ENCODE measurements around the gene PRM3. TPM values are rescaled to one million over a fixed set of nuclear protein-coding genes. Genes with fewer than 3 reads are reported as not detected.

PRM3 gene
- total RNA-seq, 1 experiment from 2014 or later = not detected

DNA sequence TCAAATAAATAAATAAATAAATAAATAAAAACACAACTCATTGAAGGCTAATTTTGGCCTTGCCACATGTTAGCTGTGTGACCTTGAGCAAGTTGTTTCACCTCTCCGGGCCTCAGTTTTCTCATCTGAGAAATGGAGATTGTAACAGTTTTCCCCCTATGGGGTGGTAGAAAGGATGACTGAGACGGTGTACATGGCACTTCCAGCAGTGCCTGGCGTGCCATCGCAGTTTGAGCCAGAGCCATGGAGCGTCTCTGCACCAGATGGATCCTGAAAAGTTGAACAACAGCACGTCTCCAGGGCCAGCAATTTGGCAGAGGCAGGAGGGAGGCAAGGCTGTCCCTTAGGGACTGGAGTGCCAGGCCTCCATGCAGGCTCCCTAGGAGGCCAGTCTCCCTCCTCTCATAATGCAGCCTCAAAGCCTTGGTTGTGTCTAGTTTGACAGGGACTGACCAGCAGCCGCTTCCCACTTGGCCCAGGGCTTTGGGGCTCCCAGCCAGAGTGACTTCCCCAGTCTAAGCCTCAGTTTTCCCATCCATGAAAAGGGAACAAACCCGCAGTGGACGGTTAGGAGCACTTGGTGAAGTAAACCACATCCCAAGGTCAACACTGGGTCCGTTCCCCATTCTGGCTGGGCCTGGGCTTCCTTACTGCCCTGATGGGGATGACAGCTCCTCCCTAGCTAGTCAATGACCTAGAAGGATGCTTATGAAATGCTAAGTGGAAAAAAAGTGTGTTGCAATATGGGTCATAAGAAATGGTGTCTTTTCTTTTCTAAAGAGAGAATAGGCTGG, 36.8 kb downstream of the PRM3 start:
- H3K4me1 Mint-ChIP-seq (ENCODE audit: low read depth, unreplicated experiment) = peaks cover 17% of the 10 kb centered on the region
- BruUV-seq (replicated peaks) = no TSS peak
- H3K36me3 Mint-ChIP-seq (ENCODE audit: insufficient read depth, unreplicated experiment) = no peaks in the 10 kb centered on the region
- H3K27ac Mint-ChIP-seq (ENCODE audit: unreplicated experiment) = no peak overlapping the region
- H3K4me3 Mint-ChIP-seq (ENCODE audit: low read depth, unreplicated experiment) = no peak overlapping the region
- intact Hi-C loops (cut with micrococcal nuclease; ENCODE audit: unreplicated experiment) = no loop called here
- no peaks in the 10 kb centered on the region for H3K9me3 Mint-ChIP-seq (ENCODE audit: low read depth, unreplicated experiment)
- no peak for DNase-seq
- TF ChIP-seq, protein P1, sequence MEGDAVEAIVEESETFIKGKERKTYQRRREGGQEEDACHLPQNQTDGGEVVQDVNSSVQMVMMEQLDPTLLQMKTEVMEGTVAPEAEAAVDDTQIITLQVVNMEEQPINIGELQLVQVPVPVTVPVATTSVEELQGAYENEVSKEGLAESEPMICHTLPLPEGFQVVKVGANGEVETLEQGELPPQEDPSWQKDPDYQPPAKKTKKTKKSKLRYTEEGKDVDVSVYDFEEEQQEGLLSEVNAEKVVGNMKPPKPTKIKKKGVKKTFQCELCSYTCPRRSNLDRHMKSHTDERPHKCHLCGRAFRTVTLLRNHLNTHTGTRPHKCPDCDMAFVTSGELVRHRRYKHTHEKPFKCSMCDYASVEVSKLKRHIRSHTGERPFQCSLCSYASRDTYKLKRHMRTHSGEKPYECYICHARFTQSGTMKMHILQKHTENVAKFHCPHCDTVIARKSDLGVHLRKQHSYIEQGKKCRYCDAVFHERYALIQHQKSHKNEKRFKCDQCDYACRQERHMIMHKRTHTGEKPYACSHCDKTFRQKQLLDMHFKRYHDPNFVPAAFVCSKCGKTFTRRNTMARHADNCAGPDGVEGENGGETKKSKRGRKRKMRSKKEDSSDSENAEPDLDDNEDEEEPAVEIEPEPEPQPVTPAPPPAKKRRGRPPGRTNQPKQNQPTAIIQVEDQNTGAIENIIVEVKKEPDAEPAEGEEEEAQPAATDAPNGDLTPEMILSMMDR (IDR thresholded peaks at IDR 0.05; ENCODE audit: unreplicated experiment) = no peak
- no peaks in the 10 kb centered on the region for H3K27me3 Mint-ChIP-seq (ENCODE audit: unreplicated experiment)
- CTCF ChIA-PET = interaction anchor here (0.7 kb wide), 1 partner anchor 206 kb away, joined by 4 read pairs; no protein-coding TSS in a partner anchor

DNA sequence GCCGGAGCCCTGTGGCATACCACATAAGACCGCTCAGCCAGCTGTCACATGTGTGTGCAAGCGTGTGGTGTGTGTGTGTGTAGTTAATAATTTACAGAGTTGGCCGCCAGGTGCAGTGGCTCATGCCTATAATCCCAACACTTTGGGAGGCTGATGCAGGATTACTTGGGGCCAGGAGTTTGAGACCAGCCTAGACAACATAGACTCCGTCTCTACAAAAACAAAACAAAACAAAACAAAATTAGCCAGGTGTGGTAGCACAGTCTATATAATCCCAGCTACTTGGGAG, 37.8 kb downstream of the PRM3 start:
- Mint-ChIP-seq H3K4me3 (ENCODE audit: low read depth, unreplicated experiment) (no peak overlapping the region), H3K4me1 (ENCODE audit: low read depth, unreplicated experiment) (peaks cover 17% of the 10 kb centered on the region), H3K36me3 (ENCODE audit: insufficient read depth, unreplicated experiment) (no peaks in the 10 kb centered on the region), H3K9me3 (ENCODE audit: low read depth, unreplicated experiment) (no peaks in the 10 kb centered on the region), H3K27ac (ENCODE audit: unreplicated experiment) (no peak overlapping the region), H3K27me3 (ENCODE audit: unreplicated experiment) (no peaks in the 10 kb centered on the region)
- DNase-seq = peak; percentile 45
- CTCF ChIA-PET = interaction anchor here (1.2 kb wide), 1 partner anchor 34 kb away, joined by 3 read pairs; no protein-coding TSS in a partner anchor
- TF ChIP-seq, protein P1 (IDR thresholded peaks at IDR 0.05; ENCODE audit: unreplicated experiment) = no peak
- BruUV-seq (replicated peaks) = no TSS peak
- intact Hi-C loops (cut with micrococcal nuclease; ENCODE audit: unreplicated experiment) = no loop called here

DNA sequence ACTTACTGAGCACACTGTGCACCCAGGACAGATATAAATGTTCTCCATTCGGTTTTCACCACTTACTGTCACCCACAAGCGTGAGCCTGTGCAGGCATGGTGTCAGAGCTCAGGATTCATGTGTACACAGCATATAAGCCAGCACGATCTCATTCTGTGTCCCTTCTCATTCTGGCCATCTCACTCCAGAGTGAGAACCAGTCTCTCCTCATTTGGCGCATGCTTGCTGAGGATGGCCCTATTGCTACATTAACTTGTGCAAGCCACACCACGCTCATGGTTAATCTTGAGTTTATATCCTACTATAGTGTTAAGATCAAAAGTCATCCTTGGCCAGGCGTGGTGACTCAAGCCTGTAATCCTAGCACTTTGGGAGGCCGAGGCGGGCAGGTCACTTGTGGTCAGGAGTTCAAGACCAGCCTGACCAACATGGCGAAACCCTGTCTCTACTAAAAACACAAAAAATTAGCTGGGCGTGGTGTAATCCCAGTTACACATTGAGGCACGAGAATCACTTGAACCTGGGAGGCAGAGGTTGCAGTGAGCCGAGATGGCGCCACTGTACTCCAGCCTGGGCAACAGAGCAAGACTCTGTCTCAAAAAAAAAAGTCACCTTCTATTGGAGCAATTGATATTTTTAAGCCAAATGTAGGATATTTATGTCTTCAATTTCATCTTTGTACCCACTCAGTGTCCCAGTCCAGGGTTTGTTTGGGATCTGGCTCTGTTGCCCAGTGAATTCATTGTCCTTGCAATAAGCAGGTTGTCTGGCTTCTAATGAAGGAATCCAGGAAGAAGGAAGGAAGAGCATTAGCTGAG, 38.3 kb downstream of the PRM3 start:
- Mint-ChIP-seq H3K4me1 (ENCODE audit: low read depth, unreplicated experiment) (peaks cover 20% of the 10 kb centered on the region), H3K36me3 (ENCODE audit: insufficient read depth, unreplicated experiment) (no peaks in the 10 kb centered on the region), H3K4me3 (ENCODE audit: low read depth, unreplicated experiment) (no peak overlapping the region), H3K27ac (ENCODE audit: unreplicated experiment) (no peak overlapping the region), H3K9me3 (ENCODE audit: low read depth, unreplicated experiment) (no peaks in the 10 kb centered on the region), H3K27me3 (ENCODE audit: unreplicated experiment) (no peaks in the 10 kb centered on the region)
- TF ChIP-seq, protein P1 (IDR thresholded peaks at IDR 0.05; ENCODE audit: unreplicated experiment) = no peak
- BruUV-seq (replicated peaks) = no TSS peak
- intact Hi-C loops (cut with micrococcal nuclease; ENCODE audit: unreplicated experiment) = no loop called here
- no peak for DNase-seq
- CTCF ChIA-PET = interaction anchor here (1.2 kb wide), 1 partner anchor 34 kb away, joined by 3 read pairs; no protein-coding TSS in a partner anchor

DNA sequence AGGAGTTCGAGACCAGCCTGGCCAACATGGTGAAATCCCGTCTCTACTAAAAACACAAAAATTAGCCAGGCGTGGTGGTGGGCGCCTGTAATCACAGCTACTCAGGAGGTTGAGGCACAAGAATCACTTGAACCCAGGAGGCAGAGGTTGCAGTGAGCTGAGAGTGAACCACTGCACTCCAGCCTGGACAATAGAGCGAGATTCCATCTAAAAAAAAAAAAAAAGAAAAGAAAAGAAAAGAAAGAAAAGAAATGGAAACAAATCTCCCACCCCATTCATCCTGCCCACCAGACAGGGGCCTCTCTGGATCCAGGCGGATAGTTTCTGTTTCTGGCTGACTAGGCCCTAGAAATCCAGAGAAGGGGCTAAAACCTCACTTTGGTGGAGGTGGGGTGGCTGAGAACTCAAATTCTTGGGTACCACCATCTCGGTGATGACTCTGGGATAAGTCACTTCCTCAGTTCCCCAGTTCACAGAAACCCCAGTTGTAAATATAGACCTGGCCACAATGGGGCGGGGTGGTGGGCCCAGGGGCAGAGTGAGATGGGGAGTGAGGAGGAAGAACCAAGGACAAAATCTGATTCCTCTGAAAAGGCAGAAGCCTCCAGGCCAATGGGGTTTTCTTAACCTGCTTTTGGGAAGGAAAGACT, 39.6 kb downstream of the PRM3 start:
- Mint-ChIP-seq H3K9me3 (ENCODE audit: low read depth, unreplicated experiment) (no peaks in the 10 kb centered on the region), H3K4me3 (ENCODE audit: low read depth, unreplicated experiment) (no peak overlapping the region), H3K4me1 (ENCODE audit: low read depth, unreplicated experiment) (peaks cover 24% of the 10 kb centered on the region), H3K27me3 (ENCODE audit: unreplicated experiment) (no peaks in the 10 kb centered on the region), H3K36me3 (ENCODE audit: insufficient read depth, unreplicated experiment) (no peaks in the 10 kb centered on the region), H3K27ac (ENCODE audit: unreplicated experiment) (no peak overlapping the region)
- CTCF ChIA-PET = no interaction called here
- DNase-seq = no peak
- TF ChIP-seq, protein P1 (IDR thresholded peaks at IDR 0.05; ENCODE audit: unreplicated experiment) = no peak
- BruUV-seq (replicated peaks) = no TSS peak
- intact Hi-C loops (cut with micrococcal nuclease; ENCODE audit: unreplicated experiment) = no loop called here

Measured in Calu3 (cell line).